ENCODE results near the gene ATPAF2.

DNA sequence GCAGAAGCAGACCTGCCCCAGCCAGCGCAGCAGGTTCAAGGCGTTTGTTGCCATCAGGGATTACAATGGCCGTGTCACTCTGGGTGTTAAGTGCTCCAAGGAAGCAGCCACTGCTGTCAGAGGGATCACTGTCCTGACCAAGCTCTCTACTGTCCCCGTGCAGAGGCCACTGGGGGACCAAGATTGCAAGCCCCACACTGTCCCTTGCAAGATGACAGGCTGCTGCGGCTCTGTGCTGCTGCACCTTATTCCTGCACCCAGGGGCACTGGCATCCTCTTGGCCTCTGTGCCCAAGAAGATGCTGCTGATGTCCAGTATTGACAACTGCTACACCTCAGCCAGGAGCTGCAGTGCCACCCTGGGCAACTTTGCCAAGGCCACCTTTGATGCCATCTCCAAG lies 27.7 kb downstream of the ATPAF2 start:
- TF ChIP-seq, protein P1, sequence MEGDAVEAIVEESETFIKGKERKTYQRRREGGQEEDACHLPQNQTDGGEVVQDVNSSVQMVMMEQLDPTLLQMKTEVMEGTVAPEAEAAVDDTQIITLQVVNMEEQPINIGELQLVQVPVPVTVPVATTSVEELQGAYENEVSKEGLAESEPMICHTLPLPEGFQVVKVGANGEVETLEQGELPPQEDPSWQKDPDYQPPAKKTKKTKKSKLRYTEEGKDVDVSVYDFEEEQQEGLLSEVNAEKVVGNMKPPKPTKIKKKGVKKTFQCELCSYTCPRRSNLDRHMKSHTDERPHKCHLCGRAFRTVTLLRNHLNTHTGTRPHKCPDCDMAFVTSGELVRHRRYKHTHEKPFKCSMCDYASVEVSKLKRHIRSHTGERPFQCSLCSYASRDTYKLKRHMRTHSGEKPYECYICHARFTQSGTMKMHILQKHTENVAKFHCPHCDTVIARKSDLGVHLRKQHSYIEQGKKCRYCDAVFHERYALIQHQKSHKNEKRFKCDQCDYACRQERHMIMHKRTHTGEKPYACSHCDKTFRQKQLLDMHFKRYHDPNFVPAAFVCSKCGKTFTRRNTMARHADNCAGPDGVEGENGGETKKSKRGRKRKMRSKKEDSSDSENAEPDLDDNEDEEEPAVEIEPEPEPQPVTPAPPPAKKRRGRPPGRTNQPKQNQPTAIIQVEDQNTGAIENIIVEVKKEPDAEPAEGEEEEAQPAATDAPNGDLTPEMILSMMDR (conservative IDR thresholded peaks at IDR 0.05; ENCODE audit: low read depth, low read length), result no peak
- TF ChIP-seq EZH2phosphoT487 (IDR thresholded peaks at IDR 0.05; ENCODE audit: borderline replicate concordance, low read length) (no peak), EZH2 (IDR thresholded peaks at IDR 0.05; ENCODE audit: low read length, unreplicated experiment) (no peak)
